Measurements from ENCODE around the gene SPTBN5.

The SPTBN5 gene

GRCh38 chr15:41798607-41799487 lies 95.0 kb downstream of the SPTBN5 start:
- DNase-seq = no peak
